Measurements from ENCODE around the gene CMTM6.

The CMTM6 gene

GRCh38 chr3:32511005-32511404 is 8.4 kb upstream of the CMTM6 start:
- no peak for DNase-seq (ENCODE audit: low spot score)
- TF ChIP-seq CTCF (IDR thresholded peaks at IDR 0.05; ENCODE audit: extremely low read depth, insufficient read depth, missing control alignments), result no peak
- in situ Hi-C loops (cut with MboI; ENCODE audit: low pct_unique_long_range_greater_than_20kb, low sequenced_read_pairs, unreplicated experiment), result loop anchor here (25.0 kb wide), 1 partner anchor 401 kb away; no protein-coding TSS in a partner anchor

- peak; percentile 84 for TF ChIP-seq CTCF (IDR thresholded peaks at IDR 0.05; ENCODE audit: extremely low read depth, insufficient read depth, missing control alignments)
- in situ Hi-C loops (cut with MboI; ENCODE audit: low pct_unique_long_range_greater_than_20kb, low sequenced_read_pairs, unreplicated experiment), result loop anchor here (25.0 kb wide), 1 partner anchor 402 kb away; no protein-coding TSS in a partner anchor
- DNase-seq (ENCODE audit: low spot score), result peak; percentile 75
Observed at GRCh38 chr3:32510075-32510724, 7.5 kb upstream of the CMTM6 start.

GRCh38 chr3:32508711-32509110 is 6.1 kb upstream of the CMTM6 start:
- TF ChIP-seq CTCF (IDR thresholded peaks at IDR 0.05; ENCODE audit: extremely low read depth, insufficient read depth, missing control alignments), result no peak
- DNase-seq (ENCODE audit: low spot score), result no peak
- in situ Hi-C loops (cut with MboI; ENCODE audit: low pct_unique_long_range_greater_than_20kb, low sequenced_read_pairs, unreplicated experiment), result loop anchor here (10.0 to 25.0 kb wide), 2 partner anchors 156 to 404 kb away; no protein-coding TSS in a partner anchor

- TF ChIP-seq CTCF (IDR thresholded peaks at IDR 0.05; ENCODE audit: extremely low read depth, insufficient read depth, missing control alignments), result no peak
- DNase-seq (ENCODE audit: low spot score), result no peak
- in situ Hi-C loops (cut with MboI; ENCODE audit: low pct_unique_long_range_greater_than_20kb, low sequenced_read_pairs, unreplicated experiment), result loop anchor here (10.0 to 25.0 kb wide), 2 partner anchors 158 to 406 kb away; no protein-coding TSS in a partner anchor
Observed at GRCh38 chr3:32506466-32506865, 3.8 kb upstream of the CMTM6 start.

GRCh38 chr3:32502946-32503286 is 264 bp upstream of the CMTM6 start:
- no peak for TF ChIP-seq CTCF (IDR thresholded peaks at IDR 0.05; ENCODE audit: extremely low read depth, insufficient read depth, missing control alignments)
- in situ Hi-C loops (cut with MboI; ENCODE audit: low pct_unique_long_range_greater_than_20kb, low sequenced_read_pairs, unreplicated experiment), result loop anchor here (10.0 to 25.0 kb wide), 2 partner anchors 162 to 409 kb away; no protein-coding TSS in a partner anchor
- DNase-seq (ENCODE audit: low spot score), result no peak

GRCh38 chr3:32501783-32502117 is 902 bp downstream of the CMTM6 start:
- in situ Hi-C loops (cut with MboI; ENCODE audit: low pct_unique_long_range_greater_than_20kb, low sequenced_read_pairs, unreplicated experiment), result loop anchor here (10.0 to 25.0 kb wide), 2 partner anchors 163 to 411 kb away; no protein-coding TSS in a partner anchor
- DNase-seq (ENCODE audit: low spot score), result no peak
- TF ChIP-seq CTCF (IDR thresholded peaks at IDR 0.05; ENCODE audit: extremely low read depth, insufficient read depth, missing control alignments), result no peak

Data from GM13977 (cell line).